ENCODE data around the gene PLOD1. TPM values are rescaled to one million over a fixed set of nuclear protein-coding genes. Genes with fewer than 3 reads are reported as not detected.
A peak's percentile ranks its signal among the peaks of the same experiment; 100 is the strongest.
"Not testable (repeated sequence)": the region's sequence is repeated elsewhere in the genome, so short reads cannot be mapped to it uniquely, and the experiment has no call there.

Gene PLOD1
- polyA plus RNA-seq (ENCODE audit: insufficient read length) = 146 TPM

DNA sequence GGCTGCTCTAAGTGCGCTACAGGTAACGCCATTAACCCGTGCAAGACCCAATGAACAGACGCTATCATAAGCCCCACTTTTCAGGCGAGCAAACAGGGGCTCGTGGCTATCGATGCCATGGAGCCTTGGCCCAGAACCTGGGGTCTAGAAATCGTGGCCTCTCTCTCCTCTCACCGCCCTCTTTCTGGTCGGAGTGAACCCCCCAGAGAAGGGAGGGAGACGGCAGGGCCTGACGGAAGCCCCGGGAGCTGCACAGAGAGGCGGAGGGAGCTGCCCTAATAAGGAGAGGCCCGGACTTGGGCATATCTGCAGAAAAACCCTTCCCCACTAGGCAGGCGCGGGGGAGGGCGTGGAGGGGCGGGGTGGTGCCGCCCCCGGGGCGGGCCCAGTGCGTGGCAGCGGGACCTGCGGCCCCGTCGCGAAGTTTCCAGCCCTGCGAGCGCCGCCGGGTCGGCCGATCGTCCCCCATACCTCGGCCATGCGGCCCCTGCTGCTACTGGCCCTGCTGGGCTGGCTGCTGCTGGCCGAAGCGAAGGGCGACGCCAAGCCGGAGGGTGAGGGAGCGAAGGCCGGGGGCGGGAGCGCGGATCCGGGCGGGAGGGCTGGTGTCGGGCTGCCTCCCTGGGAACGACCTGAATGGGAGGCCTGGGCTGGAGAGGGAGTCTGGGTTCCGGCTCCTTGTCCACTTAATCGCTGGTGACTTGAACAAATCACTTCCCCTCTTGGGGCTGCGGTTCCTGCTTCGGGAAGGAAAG is at the start of gene PLOD1:
Gene PLOD1 (plus strand): TSS at position 416 of the 755 bp plus-strand sequence. CDS start 63 bp downstream, at position 479.
- peak; percentile 59 for DNase-seq (ENCODE audit: low read depth)

DNA sequence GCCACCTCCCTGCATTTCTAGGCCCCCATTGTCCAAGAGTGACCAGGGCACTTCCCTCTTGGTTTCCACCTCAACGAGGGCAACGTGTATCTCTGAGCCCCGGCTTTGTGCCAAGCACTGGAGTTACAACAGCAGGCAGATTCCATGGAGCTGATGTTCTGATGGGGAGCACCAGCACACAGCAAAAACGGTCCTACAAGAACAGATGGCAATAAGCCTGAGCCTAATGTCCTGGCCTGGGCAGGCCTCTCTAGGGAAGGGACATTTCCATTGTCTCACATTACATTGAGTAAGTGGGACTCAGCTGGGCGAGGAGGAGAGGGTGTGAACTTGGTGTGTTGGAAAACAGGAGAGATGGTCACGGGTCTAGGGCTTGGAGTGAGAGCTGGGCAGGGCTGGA is 48.6 kb upstream of the PLOD1 start:
- DNase-seq (ENCODE audit: low read depth) = no peak

DNA sequence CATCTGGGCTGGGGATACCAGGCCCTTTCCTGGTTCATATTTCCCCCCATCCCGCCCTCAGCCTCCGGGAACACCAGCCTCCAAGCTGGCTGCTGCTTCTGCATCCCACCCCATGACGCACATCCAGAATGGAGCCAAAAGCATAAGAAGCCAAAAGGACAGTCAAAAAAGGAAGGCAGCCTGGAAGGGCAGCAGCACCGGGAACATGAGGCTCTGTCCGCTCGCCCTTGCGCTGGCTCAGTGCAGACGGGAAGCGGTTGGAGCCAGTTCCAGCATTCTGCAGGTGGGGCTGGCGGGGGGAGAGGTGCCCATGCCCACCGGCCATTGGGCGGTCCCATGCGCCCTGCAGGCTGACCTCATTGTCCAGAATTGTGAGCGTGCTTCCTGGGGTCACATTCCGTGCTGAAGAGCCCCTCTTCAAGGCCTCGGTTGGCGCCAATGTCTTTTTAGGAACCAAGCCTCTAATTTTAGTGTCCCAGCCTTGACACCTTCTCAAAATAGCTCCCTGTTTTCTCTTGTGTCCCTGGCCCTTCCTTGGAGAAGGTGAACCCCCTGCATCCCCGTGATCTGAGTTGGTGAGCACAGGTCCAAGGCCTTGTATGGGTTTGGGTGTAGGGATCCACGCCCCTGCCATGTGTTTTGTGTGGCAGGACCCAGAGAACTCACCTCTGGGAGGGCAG is 47.4 kb upstream of the PLOD1 start:
- no peak for DNase-seq (ENCODE audit: low read depth)

DNA sequence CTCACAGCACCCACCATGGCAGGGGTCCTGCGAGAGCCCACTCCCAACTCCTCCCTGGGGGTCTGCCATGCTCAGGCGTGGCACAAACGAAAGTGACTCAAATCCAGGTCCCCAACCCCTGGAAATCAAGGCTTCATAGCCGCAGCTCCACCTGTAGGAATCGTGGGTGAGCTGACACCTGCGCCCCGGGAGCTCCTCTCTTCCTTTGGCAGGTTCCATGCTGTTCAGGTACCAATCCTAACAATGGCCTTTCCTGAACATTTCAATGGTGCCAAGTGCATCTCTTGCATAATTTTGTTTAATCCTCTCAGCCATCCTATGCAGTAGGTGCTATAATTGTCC is 46.9 kb upstream of the PLOD1 start:
- DNase-seq (ENCODE audit: low read depth) = no peak

DNA sequence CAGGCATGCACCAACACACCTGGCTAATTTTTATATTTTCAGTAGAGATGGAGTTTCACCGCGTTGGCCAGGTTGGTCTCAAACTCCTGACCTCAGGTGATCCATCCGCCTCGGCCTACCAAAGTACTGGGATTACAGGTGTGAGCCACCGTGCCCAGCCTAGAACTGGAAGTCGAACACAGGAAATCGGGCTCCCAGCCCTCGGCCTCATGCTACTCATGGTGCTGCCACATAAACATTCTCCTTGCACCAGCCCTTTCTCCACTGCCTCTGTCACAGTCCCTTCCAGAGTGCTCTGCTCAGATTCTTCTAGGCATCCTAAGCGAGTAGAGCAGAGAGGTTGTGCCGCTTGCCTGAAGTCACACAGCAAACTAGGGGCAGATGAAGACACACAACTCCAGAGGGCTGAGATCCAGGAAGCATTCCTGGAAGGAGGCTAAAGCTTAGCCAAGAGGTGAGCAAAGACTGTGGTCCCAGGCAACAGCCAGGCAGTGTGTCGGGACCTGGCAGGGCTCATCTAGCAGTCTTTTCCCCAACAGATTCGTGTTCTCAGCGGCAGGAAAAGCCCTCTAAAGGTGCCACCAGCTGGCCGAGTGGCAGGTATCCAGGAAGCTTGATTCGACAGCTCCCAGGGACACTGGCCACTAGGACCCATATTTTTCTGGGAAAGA is 46.2 kb upstream of the PLOD1 start:
- DNase-seq (ENCODE audit: low read depth) = no peak

DNA sequence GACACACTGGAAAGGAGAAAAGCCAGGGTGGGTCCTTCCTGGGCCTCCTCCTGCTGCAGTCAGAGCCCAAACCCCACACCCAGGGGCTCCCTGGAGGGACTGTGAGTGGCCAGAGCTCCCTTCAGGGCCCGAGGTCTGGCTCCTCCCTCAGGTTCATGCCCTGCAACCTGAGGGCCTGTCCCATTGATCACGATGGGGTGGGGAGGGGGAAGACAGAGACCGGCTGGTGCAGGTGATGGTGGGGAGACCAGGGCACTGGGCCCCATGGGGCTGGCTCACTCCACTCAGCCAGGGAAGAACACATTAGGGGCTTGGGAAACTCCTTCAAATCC is 45.7 kb upstream of the PLOD1 start:
- no peak for DNase-seq (ENCODE audit: low read depth)

DNA sequence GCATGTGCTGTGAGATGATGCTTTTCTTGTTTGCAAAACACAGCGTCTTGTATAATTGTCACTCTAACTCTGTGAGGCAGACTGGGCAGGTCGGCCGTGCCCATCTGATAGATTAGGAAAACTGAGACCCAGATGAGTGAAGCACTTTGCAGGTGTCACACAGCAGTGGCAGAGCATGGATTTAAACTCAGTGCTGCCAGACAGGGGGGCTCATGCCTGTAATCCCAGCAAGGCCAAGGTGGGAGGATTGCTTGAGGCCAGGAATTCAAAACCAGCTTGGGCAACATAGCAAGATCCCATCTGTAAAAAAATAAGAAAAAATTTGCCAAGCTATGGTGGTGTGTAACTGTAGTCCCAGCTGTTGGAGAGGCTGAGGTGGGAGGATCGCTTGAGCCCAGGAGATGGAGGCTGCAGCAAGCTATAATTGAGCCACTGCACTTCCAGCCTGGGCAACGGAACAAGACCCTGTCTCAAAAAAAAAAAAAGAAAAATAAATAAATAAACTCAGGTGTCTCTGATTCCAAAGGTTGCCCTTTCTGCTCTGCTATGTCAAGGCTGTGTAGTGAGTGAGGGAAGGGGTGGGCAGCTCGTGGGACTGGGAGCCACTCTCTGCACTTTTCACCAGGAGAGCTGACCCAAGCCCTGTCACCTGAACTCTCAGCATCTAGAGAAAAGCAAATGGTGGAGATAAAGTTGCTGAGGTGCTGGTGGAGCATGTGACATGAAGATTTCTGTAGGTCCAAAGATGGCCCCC is 42.9 kb upstream of the PLOD1 start:
- no peak for DNase-seq (ENCODE audit: low read depth)

DNA sequence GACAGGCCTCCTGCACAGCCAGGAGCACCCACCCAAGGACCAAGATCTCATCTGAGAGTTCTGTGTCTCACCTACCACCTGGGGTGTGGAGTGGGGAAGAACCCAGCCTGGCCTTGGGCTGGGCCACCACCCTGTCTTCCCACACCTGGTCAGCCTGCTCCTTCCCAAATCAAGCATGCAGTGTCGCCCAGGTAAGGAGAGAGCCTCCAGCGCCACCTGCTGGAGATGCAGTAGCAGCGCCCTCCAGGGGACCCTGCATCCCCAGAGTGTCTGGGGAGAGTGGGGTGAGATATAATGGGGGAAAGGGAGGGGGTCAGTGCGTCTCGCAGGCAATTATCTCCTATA is 40.6 kb upstream of the PLOD1 start:
- DNase-seq (ENCODE audit: low read depth) = no peak

DNA sequence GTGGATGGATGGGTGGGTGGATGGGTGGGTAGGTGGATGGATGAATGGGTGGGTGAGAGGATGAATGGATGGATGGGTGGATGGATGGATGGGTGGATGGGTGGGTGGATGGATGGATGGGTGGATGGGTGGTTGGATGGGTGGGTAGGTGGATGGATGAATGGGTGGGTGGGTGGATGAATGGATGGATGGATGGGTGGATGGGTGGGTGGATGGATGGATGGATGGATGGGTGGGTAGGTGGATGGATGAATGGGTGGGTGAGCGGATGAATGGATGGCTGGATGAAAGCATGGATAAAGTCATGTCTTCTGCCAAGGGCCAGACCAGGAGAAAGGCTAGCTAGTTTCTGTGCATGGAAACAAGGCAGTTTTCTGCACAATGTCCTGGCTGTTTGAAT is 40.0 kb upstream of the PLOD1 start:
- DNase-seq (ENCODE audit: low read depth) = not testable (repeated sequence)

DNA sequence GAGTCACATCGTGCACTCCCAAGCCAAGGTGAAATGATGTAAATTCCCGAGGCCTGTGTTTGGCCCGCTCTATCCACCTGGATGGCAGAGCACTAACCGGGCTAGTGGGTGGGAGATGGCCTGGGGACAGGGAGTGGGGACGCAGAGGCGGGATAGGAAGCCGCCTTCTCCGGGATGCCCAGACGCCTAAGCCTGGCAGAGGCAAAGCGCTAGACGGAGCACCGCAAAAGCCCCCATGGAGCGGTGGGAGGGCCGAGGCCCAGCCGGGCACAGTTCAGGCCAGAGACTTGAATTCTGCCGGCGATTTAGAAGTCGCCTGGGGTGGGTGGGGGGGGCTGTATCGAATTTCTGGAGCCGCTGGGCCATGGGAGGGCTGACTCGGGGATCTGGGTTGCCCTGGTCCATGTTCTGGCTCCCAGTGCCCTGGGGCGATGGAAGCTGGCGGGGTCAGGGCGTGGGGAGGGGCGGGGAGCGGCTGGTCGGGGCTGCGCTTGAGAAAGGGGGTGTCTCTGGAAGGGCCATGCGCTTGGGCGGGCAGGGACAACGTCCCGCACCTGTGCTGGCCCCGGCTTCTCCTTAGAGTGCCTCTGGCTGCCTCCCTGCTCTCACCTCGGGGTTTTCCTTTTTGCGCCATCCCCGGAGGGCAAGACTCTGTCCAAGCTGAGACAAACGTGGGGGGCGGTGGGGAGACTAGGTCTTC is 36.3 kb upstream of the PLOD1 start:
- DNase-seq (ENCODE audit: low read depth) = no peak

DNA sequence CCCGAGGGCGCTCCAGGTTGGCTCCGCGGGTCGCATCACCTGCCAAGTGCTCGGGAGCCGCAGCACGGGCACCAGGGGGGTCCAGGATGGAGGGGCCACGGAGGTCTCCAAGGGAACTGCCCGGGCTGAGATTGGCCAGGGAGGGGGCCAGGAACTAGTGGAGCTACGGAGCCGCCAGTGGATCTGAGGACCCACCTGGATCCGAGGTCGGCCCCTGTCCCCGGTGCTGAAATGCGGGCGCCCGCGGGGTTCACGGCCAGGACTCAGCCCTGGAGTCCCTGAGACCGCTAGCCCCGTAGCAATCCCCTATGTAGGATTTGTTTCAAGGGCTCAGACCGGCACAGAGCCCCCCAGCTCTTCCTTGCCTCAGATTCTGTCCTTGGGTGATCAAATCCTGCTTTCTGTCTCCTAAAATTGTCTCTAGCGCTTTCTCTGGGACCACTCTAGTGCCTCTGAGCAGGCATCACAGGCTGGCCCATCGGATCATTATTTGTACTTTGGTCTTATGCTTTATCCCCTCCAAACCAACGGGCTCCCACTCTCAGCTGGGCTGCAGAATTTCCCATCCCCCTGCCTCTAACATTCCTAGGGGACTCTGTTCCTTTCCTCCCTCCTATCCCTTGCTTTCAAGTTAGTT is 35.6 kb upstream of the PLOD1 start:
- no peak for DNase-seq (ENCODE audit: low read depth)

DNA sequence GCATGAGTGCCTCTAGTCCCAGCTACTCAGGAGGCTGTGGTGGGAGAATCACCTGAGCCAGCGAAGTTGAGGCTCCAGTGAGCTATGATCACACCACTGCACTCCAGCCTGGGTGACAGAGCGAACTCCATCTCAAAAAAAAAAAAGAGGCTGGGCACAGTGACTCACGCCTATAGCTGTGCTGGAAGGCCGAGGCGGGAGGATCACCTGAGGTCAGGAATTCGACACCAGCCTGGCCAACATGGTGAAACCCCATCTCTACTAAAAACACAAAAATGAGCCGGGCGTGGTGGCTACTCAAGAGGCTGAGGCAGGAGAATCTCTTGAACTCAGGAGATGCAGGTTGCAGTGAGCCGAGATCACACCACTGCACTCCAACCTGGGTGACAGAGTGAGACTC is 33.1 kb upstream of the PLOD1 start:
- not testable (repeated sequence) for DNase-seq (ENCODE audit: low read depth)

DNA sequence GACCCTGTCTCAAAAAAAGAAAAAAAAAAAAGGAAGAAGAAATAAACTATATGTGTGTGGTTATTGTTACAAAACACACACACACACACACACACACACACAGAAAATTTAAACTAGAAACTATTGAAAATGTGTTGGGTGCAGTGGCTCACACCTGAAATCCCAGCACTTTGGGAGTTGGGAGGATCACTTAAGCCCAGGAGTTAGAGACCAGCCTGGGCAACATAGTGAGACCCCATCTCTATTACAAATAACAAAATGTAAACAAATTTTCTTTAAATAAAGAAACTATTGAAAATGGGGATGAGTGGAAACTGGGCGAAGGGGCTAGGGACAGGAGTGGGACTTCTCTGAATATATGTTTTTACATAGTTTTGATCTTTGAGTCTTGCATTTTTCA is 31.3 kb upstream of the PLOD1 start:
- no peak for DNase-seq (ENCODE audit: low read depth)

DNA sequence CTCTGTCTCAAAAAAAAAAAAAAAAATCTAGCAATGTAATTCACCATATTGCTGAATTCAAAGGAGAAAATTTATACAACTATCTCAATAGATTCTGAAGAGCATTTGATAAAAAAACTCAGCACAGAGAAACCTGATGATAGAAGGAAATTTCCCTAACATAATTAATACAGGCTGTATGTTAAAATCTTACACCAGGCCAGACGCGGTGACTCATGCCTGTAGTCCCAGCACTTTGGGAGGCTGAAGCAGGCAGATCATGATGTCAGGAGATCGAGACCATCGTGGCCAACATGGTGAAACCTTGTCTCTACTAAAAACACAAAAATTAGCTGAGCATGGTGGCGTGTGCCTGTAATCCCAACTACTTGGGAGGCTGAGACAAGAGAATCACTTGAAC is 30.4 kb upstream of the PLOD1 start:
- DNase-seq (ENCODE audit: low read depth) = not testable (repeated sequence)

DNA sequence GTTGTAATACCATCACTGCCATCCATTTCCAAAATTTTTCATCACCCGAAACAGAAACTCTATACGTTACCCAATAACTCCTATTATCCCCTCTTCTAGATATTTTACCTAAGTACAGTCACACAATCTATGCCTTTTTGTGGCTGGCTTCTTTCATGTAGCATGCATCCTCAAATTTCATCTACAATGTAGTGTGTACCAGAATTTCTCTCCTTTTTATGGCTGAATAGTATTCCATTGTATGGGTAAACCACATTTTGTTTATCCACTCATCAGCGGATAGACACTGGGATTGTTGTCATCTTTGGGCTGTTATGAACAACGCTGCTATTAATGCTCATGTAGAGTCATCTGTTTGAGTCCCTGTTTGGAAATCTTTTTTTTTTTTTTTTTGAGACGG is 29.5 kb upstream of the PLOD1 start:
- no peak for DNase-seq (ENCODE audit: low read depth)

DNA sequence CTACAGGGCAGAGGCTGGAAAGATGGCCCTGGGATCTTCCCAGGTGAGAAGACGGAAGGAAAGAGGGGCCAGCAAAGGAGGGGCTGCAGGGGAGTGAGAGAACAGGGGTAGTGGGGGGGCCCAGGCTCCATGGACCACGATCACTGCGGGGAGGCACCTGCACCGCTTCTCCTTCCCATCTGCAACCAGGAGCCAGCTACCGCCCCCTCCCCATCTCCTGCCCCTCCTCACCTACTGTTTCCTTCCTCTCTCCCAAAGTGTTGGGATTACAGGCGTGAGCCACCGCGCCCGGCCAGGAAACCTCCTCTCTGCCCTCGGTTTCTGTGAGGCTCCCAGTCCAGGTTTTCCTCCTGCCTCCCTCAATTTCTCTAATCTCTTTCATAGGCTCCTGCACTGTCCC is 27.6 kb upstream of the PLOD1 start:
- no peak for DNase-seq (ENCODE audit: low read depth)

DNA sequence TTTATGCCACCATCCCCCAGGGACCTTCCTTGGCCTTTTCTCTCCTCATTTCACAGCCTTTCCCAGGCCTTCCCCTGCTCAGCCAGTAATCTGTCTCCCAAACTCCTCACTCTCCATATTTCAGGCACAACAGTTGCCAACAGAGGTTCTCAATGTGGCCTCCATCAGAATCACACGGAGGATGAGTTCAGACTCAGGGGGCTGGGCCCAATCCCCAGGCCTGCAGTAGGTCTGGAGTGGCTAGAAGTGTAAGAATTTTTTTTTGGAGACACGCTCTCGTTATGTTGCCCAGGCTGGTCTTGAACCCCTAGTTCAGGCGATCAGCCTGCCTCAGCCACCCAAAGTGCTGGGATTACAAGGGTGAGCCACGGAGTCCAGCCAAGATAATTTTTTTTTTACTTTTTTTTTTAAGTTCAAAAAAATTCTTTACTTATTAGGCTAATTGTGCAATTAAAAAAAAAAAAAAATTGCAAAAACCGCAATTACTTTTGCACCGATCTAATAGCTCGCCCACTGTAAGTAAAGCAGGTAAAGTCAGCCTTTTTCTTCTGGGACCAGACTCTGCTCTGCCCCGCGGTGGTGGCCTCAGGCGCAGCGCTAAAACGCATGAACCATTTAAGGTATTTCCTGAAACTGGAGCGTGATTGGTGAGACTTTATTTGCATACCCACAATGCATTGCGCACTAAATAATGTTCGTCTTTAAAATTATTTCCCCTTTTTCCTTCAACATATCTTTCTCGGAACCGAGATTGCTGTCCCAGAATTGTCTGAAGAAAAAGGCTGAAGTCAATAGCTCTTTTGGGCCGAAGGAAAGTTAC is 27.0 kb upstream of the PLOD1 start:
- peak; percentile 90 for DNase-seq (ENCODE audit: low read depth)

DNA sequence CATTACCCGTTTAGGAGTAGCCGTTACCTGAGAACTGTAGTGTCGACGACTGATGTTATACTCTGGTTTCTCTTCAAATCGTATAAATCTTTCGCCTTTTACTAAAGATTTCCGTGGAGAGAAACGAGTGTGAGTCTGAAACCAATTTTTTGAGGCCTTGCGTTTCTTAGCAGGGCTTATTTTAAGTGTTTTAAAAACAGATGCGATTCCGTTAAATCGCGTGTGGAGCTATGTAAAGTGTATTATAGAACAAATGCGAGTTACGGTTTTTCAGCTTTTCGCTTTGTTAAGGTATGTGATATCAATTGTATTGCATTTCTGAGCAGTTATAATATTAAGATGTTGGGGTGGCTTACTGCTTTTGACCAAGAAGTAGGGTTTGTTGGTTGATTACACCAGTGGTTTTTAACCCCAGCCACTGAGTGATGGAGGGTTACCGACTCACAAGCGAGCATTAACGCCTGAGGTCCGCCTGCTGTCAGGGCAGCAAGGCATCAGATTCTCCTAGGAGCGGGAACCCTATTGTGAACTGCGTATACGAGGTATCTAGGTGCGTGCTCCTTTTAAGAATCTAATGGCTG is 26.3 kb upstream of the PLOD1 start:
- peak; percentile 89 for DNase-seq (ENCODE audit: low read depth)

DNA sequence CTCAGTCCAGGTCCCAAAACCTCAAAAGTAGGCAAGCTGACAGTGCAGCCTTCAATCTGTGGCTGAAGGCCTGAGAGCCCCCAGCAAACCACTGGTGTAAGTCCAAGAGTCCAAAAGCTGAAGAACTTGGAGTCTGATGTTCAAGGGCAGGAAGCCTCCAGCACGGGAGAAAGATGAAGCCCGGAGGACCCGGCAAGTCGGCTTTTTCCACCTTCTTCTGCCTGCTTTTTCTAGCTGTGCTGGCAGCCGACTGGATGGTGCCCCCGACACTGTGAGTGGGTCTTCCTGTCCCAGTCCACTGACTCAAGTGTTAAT is 23.6 kb upstream of the PLOD1 start:
- not testable (repeated sequence) for DNase-seq (ENCODE audit: low read depth)

DNA sequence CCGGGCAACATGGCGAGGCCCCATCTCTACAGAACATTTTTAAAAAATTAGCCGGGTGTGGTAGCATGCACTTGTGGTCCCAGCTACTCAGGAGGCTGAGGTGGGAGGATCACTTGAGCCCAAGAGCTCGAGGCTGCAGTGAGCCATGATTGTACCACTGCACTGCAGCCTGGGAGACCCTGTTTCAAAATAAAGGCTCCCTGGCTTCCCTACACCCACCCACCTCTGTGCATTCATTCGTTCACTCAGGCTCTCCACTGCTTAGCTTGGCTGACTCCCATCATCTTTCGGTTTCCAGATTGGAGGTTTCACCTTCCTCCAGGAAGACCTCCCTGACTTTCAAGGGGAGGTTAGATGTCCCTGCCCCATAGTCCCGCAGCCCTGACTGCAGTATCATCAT is 22.5 kb upstream of the PLOD1 start:
- DNase-seq (ENCODE audit: low read depth) = no peak
